Mesendoderm (in vitro differentiated cells): ENCODE results near the gene STUM.

ENCODE experiments used
- DNase-seq: peaks from one replicate; pipeline ENCODE4 v3.0.0; 2013
- H2AK5ac ChIP-seq: 2 replicates; pipeline ENCODE4 v1.6.1; 2013; ENCODE audit warnings: low read length, inconsistent platforms
- H2BK120ac ChIP-seq: 2 replicates; pipeline ENCODE4 v1.6.1; 2013; ENCODE audit warnings: low read depth, mild to moderate bottlenecking, low read length, moderate library complexity, mixed read lengths
- H2BK15ac ChIP-seq: replicated peaks from 2 replicates; pipeline ENCODE4 v1.6.1; 2013; ENCODE audit warnings: low read depth, mild to moderate bottlenecking, moderate library complexity
- H2BK5ac ChIP-seq: 2 replicates; pipeline ENCODE4 v1.6.1; 2013; ENCODE audit warnings: low read length, inconsistent platforms
- H3K18ac ChIP-seq: 2 replicates; pipeline ENCODE4 v1.6.1; 2013; ENCODE audit warnings: mild to moderate bottlenecking, low read length, mixed read lengths
- H3K23ac ChIP-seq: one replicate; pipeline ENCODE4 v1.6.1; 2013; ENCODE audit warnings: low read length
- H3K27ac ChIP-seq: 2 replicates; pipeline ENCODE4 v1.5.1; 2013; ENCODE audit warnings: low read depth, mild to moderate bottlenecking, inconsistent platforms, low read length, moderate library complexity
- H3K27me3 ChIP-seq: 2 replicates; pipeline ENCODE4 v1.6.1; 2013; ENCODE audit warnings: low read length, control low read depth, mild to moderate bottlenecking, inconsistent platforms; ENCODE audit not compliant: insufficient read depth, poor library complexity
- H3K36me3 ChIP-seq: 2 replicates; pipeline ENCODE4 v1.6.1; 2013; ENCODE audit warnings: low read length, inconsistent platforms; ENCODE audit not compliant: control insufficient read depth, insufficient read depth
- H3K4ac ChIP-seq: one replicate; pipeline ENCODE4 v1.6.1; 2013; ENCODE audit warnings: low read depth, mild to moderate bottlenecking, low read length, moderate library complexity
- H3K4me1 ChIP-seq: 2 replicates; pipeline ENCODE4 v1.6.1; 2013; ENCODE audit warnings: low read depth, low read length, inconsistent platforms; ENCODE audit not compliant: control insufficient read depth
- H3K4me2 ChIP-seq: 2 replicates; pipeline ENCODE4 v1.6.1; 2013; ENCODE audit warnings: low read length
- H3K4me3 ChIP-seq: 2 replicates; pipeline ENCODE4 v1.5.1; 2013; ENCODE audit warnings: mild to moderate bottlenecking, low read length
- H3K56ac ChIP-seq: one replicate; pipeline ENCODE4 v1.6.1; 2013; ENCODE audit warnings: low read length
- H3K79me1 ChIP-seq: 2 replicates; pipeline ENCODE4 v1.6.1; 2013; ENCODE audit warnings: low read length, inconsistent platforms
- H3K79me2 ChIP-seq: 2 replicates; pipeline ENCODE4 v1.6.1; 2013; ENCODE audit warnings: mild to moderate bottlenecking, low read length; ENCODE audit not compliant: control insufficient read depth, insufficient read depth
- H3K9ac ChIP-seq: 2 replicates; pipeline ENCODE4 v1.6.1; 2013; ENCODE audit warnings: low read length, inconsistent platforms
- H4K5ac ChIP-seq: one replicate; pipeline ENCODE4 v1.6.1; 2013; ENCODE audit warnings: low read length
- H4K8ac ChIP-seq: one replicate; pipeline ENCODE4 v1.6.1; 2013; ENCODE audit warnings: low read depth, mild to moderate bottlenecking, control low read depth, low read length, moderate library complexity
- WGBS: extraction: QIAGEN DNeasy Blood & Tissue Kit; methylation state at CpG from one replicate; pipeline ENCODE4 v1.1.7; 2013; ENCODE audit warnings: low lambda C conversion rate, missing lambda C conversion rate; ENCODE audit not compliant: insufficient coverage; ENCODE audit errors: extremely low coverage; 5-methylcytosine and 5-hydroxymethylcytosine counted together

Gene STUM

DNA sequence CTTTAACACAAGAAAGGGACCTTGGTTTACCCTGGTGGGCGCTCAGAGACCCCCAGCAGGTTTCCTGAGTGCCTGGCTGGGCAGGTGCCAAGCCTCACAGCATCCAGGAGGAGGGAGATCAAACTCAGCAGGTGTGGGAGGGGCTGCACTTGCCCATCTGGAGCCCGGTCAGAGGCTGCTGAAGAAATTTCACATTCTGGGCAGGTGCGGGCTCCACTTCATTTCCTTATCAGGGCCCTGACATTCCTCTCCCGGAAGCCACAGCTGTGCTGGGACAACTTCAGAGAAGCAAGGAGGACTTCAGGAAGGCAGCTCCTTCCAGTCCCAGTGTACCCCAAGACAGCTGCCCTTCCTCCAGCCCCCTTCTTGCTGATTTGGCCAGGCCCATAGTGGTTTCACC is 107.6 kb downstream of the STUM start:
- no peak overlapping the region for H3K4ac ChIP-seq
- no CpG with 5 or more reads among the region's 4 CpGs for WGBS
- peak overlapping the region; percentile 25 for H3K18ac ChIP-seq
- no peak overlapping the region for H4K8ac ChIP-seq
- H3K9ac ChIP-seq: no peak overlapping the region
- H3K4me1 ChIP-seq: peaks cover 16% of the 10 kb centered on the region
- no peaks in the 10 kb centered on the region for H3K27me3 ChIP-seq
- no peak overlapping the region for H2BK120ac ChIP-seq
- no peak overlapping the region for H2BK15ac ChIP-seq
- H3K36me3 ChIP-seq: no peaks in the 10 kb centered on the region
- no peak overlapping the region for H2BK5ac ChIP-seq
- H2AK5ac ChIP-seq: no peak overlapping the region
- H3K4me3 ChIP-seq: no peak overlapping the region
- peak overlapping the region; percentile 42 for H3K27ac ChIP-seq
- no peaks in the 10 kb centered on the region for H3K79me1 ChIP-seq
- H4K5ac ChIP-seq: no peak overlapping the region
- no peak overlapping the region for H3K4me2 ChIP-seq
- H3K56ac ChIP-seq: no peak overlapping the region
- H3K79me2 ChIP-seq: no peaks in the 10 kb centered on the region
- peak; percentile 57 for DNase-seq
- no peak overlapping the region for H3K23ac ChIP-seq

DNA sequence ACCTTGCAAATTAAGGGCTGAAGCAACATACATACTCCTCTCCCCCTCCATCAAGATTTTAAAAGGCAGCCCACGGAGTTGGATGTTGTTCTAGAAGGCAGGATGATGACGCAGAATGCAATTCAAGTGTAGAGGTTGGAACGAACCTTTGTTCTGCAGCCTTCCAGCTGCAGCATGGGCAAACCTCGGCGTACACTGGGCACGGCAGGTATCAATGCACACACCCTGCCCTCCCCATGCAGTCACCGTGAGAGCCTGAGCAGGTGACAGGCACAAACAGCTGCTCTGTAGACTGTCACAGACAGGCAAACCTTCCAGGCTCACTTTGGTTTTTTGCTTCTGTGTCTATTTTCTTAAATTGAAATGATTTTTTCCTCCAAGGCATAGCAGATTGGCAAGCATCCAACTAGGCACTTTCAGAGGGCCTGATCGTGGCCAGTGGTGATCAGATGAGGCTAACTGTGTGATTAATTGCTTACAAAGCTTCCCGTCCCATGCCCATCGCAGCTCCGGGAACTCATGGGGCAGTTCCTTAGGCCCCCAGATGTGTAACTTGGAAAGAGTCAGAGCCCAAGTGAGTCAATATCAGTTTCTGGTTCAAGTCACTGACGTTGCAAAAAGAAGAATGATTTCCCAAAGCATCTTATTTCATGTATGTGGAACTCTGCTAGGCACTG is 108.2 kb downstream of the STUM start:
- H3K27ac ChIP-seq: peak overlapping the region; percentile 42
- DNase-seq: no peak
- no peak overlapping the region for H2BK120ac ChIP-seq
- H4K5ac ChIP-seq: no peak overlapping the region
- H4K8ac ChIP-seq: no peak overlapping the region
- no peak overlapping the region for H2BK5ac ChIP-seq
- no peak overlapping the region for H3K23ac ChIP-seq
- no peaks in the 10 kb centered on the region for H3K36me3 ChIP-seq
- H2BK15ac ChIP-seq: no peak overlapping the region
- H3K9ac ChIP-seq: no peak overlapping the region
- no peaks in the 10 kb centered on the region for H3K79me2 ChIP-seq
- no peaks in the 10 kb centered on the region for H3K27me3 ChIP-seq
- H3K4ac ChIP-seq: no peak overlapping the region
- peak overlapping the region; percentile 37 for H3K56ac ChIP-seq
- no peak overlapping the region for H3K4me2 ChIP-seq
- no peak overlapping the region for H3K18ac ChIP-seq
- H3K79me1 ChIP-seq: no peaks in the 10 kb centered on the region
- no peak overlapping the region for H3K4me3 ChIP-seq
- no CpG with 5 or more reads among the region's 12 CpGs for WGBS
- H3K4me1 ChIP-seq: peaks cover 17% of the 10 kb centered on the region
- H2AK5ac ChIP-seq: no peak overlapping the region

DNA sequence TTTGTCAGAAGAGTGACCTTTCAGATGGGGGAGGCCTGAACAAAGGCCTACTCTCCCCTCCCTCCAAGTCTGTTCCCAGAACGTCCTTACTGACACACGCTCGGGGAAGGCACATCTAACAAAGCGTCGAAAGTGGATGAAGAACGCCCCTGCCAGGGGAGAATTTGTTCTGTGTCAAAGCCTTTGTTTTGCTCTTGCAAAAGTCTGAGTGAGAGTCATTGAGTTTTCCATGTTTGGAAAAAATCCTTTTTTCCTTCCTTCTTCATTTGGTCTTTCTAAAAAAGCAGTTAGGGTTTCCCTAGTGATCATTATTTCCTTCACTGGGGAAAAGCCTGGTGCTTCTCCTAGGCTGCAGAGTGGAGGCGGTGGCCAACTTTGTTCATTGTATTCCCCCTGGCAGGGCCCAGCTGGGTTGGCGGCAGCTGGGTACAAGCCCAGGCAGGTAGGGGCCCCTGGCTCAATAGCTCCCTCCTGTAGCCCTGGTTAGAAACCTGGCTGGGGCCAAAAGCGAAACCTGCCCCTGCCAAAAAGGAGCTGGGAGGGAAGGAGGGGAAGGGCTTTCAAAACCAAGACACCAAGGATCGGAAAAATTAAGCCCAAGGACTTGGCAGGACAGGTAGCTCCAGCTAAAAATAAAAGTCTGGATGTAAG is 109.5 kb downstream of the STUM start:
- H2BK15ac ChIP-seq: no peak overlapping the region
- H4K8ac ChIP-seq: no peak overlapping the region
- H3K27me3 ChIP-seq: no peaks in the 10 kb centered on the region
- H3K23ac ChIP-seq: no peak overlapping the region
- H4K5ac ChIP-seq: no peak overlapping the region
- no peak overlapping the region for H3K4me3 ChIP-seq
- H2AK5ac ChIP-seq: no peak overlapping the region
- no peak overlapping the region for H3K4ac ChIP-seq
- no peaks in the 10 kb centered on the region for H3K79me2 ChIP-seq
- WGBS: no CpG with 5 or more reads among the region's 10 CpGs
- H3K36me3 ChIP-seq: no peaks in the 10 kb centered on the region
- H2BK5ac ChIP-seq: no peak overlapping the region
- no peak for DNase-seq
- no peak overlapping the region for H3K27ac ChIP-seq
- no peak overlapping the region for H3K9ac ChIP-seq
- H2BK120ac ChIP-seq: no peak overlapping the region
- no peak overlapping the region for H3K4me2 ChIP-seq
- H3K79me1 ChIP-seq: no peaks in the 10 kb centered on the region
- no peak overlapping the region for H3K18ac ChIP-seq
- no peak overlapping the region for H3K56ac ChIP-seq
- peaks cover 20% of the 10 kb centered on the region for H3K4me1 ChIP-seq

GRCh38 chr1:226658546-226659125 is 110.1 kb downstream of the STUM start:
- Histone ChIP-seq H3K27ac (no peak overlapping the region), H3K4me1 (peaks cover 15% of the 10 kb centered on the region), H2BK15ac (no peak overlapping the region), H3K4me3 (no peak overlapping the region), H2BK5ac (no peak overlapping the region), H3K4me2 (no peak overlapping the region), H2BK120ac (no peak overlapping the region), H3K18ac (no peak overlapping the region), H2AK5ac (no peak overlapping the region), H3K4ac (no peak overlapping the region), H4K5ac (no peak overlapping the region), H3K36me3 (no peaks in the 10 kb centered on the region), H3K79me1 (no peaks in the 10 kb centered on the region), H3K56ac (no peak overlapping the region), H3K9ac (no peak overlapping the region), H3K27me3 (no peaks in the 10 kb centered on the region), H3K23ac (no peak overlapping the region), H4K8ac (no peak overlapping the region), H3K79me2 (no peaks in the 10 kb centered on the region)
- no peak for DNase-seq
- no CpG with 5 or more reads among the region's 22 CpGs for WGBS
